GM23248 (cell line): Measurements from ENCODE around the gene COX19. TPM values are rescaled to one million over a fixed set of nuclear protein-coding genes. Genes with fewer than 3 reads are reported as not detected.

Source experiments
- DNase-seq: peaks from one replicate; pipeline ENCODE4 v3.0.0-alpha.2; 2015
- H2AFZ ChIP-seq: fragments of 200-600 bp; sonication (generic); 2 replicates; pipeline ENCODE4 v1.6.1; 2016; ENCODE audit warnings: antibody characterized with exemption
- H3F3A ChIP-seq: fragments of 200-600 bp; sonication (generic); 2 replicates; pipeline ENCODE4 v1.6.1; 2016; ENCODE audit warnings: mild to moderate bottlenecking, antibody characterized with exemption, mixed run types; ENCODE audit not compliant: insufficient read depth
- H3K27ac ChIP-seq: fragments of 200-600 bp; sonication (generic); 2 replicates; pipeline ENCODE4 v1.5.1; 2016; ENCODE audit warnings: mild to moderate bottlenecking
- H3K27me3 ChIP-seq: fragments of 200-600 bp; sonication (generic); replicated peaks from 2 replicates; pipeline ENCODE4 v1.6.1; 2016; ENCODE audit warnings: mild to moderate bottlenecking; ENCODE audit not compliant: insufficient read depth
- H3K36me3 ChIP-seq: fragments of 200-600 bp; sonication (generic); 2 replicates; pipeline ENCODE4 v1.6.1; 2016; ENCODE audit warnings: low read depth, mild to moderate bottlenecking
- H3K4me1 ChIP-seq: fragments of 200-600 bp; sonication (generic); 2 replicates; pipeline ENCODE4 v1.6.1; 2016; ENCODE audit warnings: mild to moderate bottlenecking; ENCODE audit not compliant: insufficient read depth
- H3K4me2 ChIP-seq: fragments of 200-600 bp; sonication (generic); one replicate; pipeline ENCODE4 v1.6.1; 2016; ENCODE audit warnings: mild to moderate bottlenecking; ENCODE audit not compliant: unreplicated experiment
- H3K4me3 ChIP-seq: fragments of 200-600 bp; sonication (generic); 2 replicates; pipeline ENCODE4 v1.5.1; 2016; ENCODE audit warnings: mild to moderate bottlenecking
- H3K79me2 ChIP-seq: fragments of 200-600 bp; sonication (generic); 2 replicates; pipeline ENCODE4 v1.6.1; 2016; ENCODE audit warnings: mild to moderate bottlenecking; ENCODE audit not compliant: insufficient read depth
- H3K9ac ChIP-seq: fragments of 200-600 bp; sonication (generic); 2 replicates; pipeline ENCODE4 v1.6.1; 2016; ENCODE audit warnings: mild to moderate bottlenecking
- H3K9me2 ChIP-seq: fragments of 200-600 bp; sonication (generic); 2 replicates; pipeline ENCODE4 v1.6.1; 2016; ENCODE audit warnings: mixed run types, mild to moderate bottlenecking, moderate library complexity; ENCODE audit not compliant: insufficient read depth
- H3K9me3 ChIP-seq: fragments of 200-600 bp; sonication (generic); one replicate; pipeline ENCODE4 v1.6.1; 2017; ENCODE audit warnings: low read depth
- H4K20me1 ChIP-seq: fragments of 200-600 bp; sonication (generic); 2 replicates; pipeline ENCODE4 v1.6.0; 2016; ENCODE audit not compliant: insufficient read depth
- EZH2 ChIP-seq: fragments of 200-600 bp; sonication (generic); IDR thresholded peaks from 2 replicates; pipeline ENCODE4 v1.6.1; 2018; ENCODE audit warnings: antibody characterized with exemption, mild to moderate bottlenecking; ENCODE audit not compliant: insufficient read depth, poor library complexity, severe bottlenecking
- EZH2phosphoT487 ChIP-seq: fragments of 200-600 bp; sonication (generic); IDR thresholded peaks from 2 replicates; pipeline ENCODE4 v1.6.1; 2018; ENCODE audit warnings: antibody characterized with exemption, moderate library complexity, mild to moderate bottlenecking, low read depth; ENCODE audit not compliant: insufficient read depth
- WGBS, 2 experiments: methylation state at CpG; one replicate each; pipeline ENCODE4 v1.1.6; 2015 to 2017; ENCODE audit warnings: low lambda C conversion rate in 2 of 2, low coverage in 1 of 2; ENCODE audit errors: missing lambda C conversion rate in 2 of 2; 5-methylcytosine and 5-hydroxymethylcytosine counted together
- in situ Hi-C: fragments of 300-500 bp; cut with MboI; formaldehyde crosslinking; loops from 2 replicates; pipeline ENCODE4 v1.15.0; 2020
- polyA plus RNA-seq: library from polyadenylated mRNA; unstranded; fragments of >200 nt; fragmentation: Nextera tagmentation; extraction: Ambion mirVana; gene quantifications from 2 replicates; pipeline ENCODE4 v1.2.1, GENCODE V29; 2016
- total RNA-seq: library from RNA; depleted of rRNA; stranded (reverse); fragments of >200 nt; shearing (Covaris generic); gene quantifications from 2 replicates; pipeline ENCODE4 v1.2.3, GENCODE V29; 2014

COX19 gene
- total and polyA plus RNA-seq, 2 experiments from 2014 or later = 5.5 to 9.9 TPM

- 0 out of 2 replicates have a peak, but pooled peaks cover 3% of the 10 kb centered on the region for H3K4me1 ChIP-seq
- H4K20me1 ChIP-seq = no peaks in the 10 kb centered on the region
- no peaks in the 10 kb centered on the region for H3K9me3 ChIP-seq
- no peak overlapping the region for H2AFZ ChIP-seq
- no peaks in the 10 kb centered on the region for H3F3A ChIP-seq
- H3K9me2 ChIP-seq = no peaks in the 10 kb centered on the region
- H3K9ac ChIP-seq = no peak overlapping the region
- H3K4me2 ChIP-seq = no peak overlapping the region
- DNase-seq = no peak
- H3K36me3 ChIP-seq = no peaks in the 10 kb centered on the region
- H3K27me3 ChIP-seq = no peaks in the 10 kb centered on the region
- WGBS, 2 experiments = 84 to 87% methylated on average over 38 to 44 of the region's 45 CpGs
- no peak overlapping the region for H3K27ac ChIP-seq
- no peak overlapping the region for H3K4me3 ChIP-seq
- no peak for TF ChIP-seq EZH2
- TF ChIP-seq EZH2phosphoT487 = no peak
- H3K79me2 ChIP-seq = no peaks in the 10 kb centered on the region
- in situ Hi-C loops = no loop called here
These were observed 22.4 kb upstream of the COX19 start for GRCh38 chr7:997404-998395.

GRCh38 chr7:996079-996872 lies 20.9 kb upstream of the COX19 start:
- Histone ChIP-seq H2AFZ (no peak overlapping the region), H3K9me3 (no peaks in the 10 kb centered on the region), H3K4me3 (no peak overlapping the region), H3K79me2 (no peaks in the 10 kb centered on the region), H3K9ac (no peak overlapping the region), H3K27me3 (no peaks in the 10 kb centered on the region), H3K4me1 (0 out of 2 replicates have a peak, but pooled peaks cover 3% of the 10 kb centered on the region), H3F3A (no peaks in the 10 kb centered on the region), H3K36me3 (no peaks in the 10 kb centered on the region), H3K9me2 (no peaks in the 10 kb centered on the region), H4K20me1 (no peaks in the 10 kb centered on the region), H3K4me2 (no peak overlapping the region), H3K27ac (no peak overlapping the region)
- DNase-seq = no peak
- 90 to 94% methylated on average over 27 to 34 of the region's 38 CpGs for WGBS, 2 experiments
- no peak for TF ChIP-seq EZH2phosphoT487
- no peak for TF ChIP-seq EZH2
- in situ Hi-C loops = no loop called here

GRCh38 chr7:995571-995970 lies 20.2 kb upstream of the COX19 start:
- Histone ChIP-seq H3K36me3 (no peaks in the 10 kb centered on the region), H3K4me1 (0 out of 2 replicates have a peak, but pooled peaks cover 3% of the 10 kb centered on the region), H3K27ac (no peak overlapping the region), H2AFZ (no peak overlapping the region), H3K4me3 (no peak overlapping the region), H3F3A (no peaks in the 10 kb centered on the region), H4K20me1 (no peaks in the 10 kb centered on the region), H3K27me3 (no peaks in the 10 kb centered on the region), H3K4me2 (no peak overlapping the region), H3K9ac (no peak overlapping the region), H3K9me3 (no peaks in the 10 kb centered on the region), H3K9me2 (no peaks in the 10 kb centered on the region), H3K79me2 (no peaks in the 10 kb centered on the region)
- in situ Hi-C loops = no loop called here
- 76 to 79% methylated on average over 13 to 14 of the region's 14 CpGs for WGBS, 2 experiments
- no peak for TF ChIP-seq EZH2
- DNase-seq = no peak

- Histone ChIP-seq H3K4me2 (no peak overlapping the region), H3K4me3 (no peak overlapping the region), H3K27me3 (no peaks in the 10 kb centered on the region), H3K9me2 (no peaks in the 10 kb centered on the region), H3K36me3 (no peaks in the 10 kb centered on the region), H4K20me1 (no peaks in the 10 kb centered on the region), H2AFZ (no peak overlapping the region), H3K9me3 (no peaks in the 10 kb centered on the region), H3K27ac (no peak overlapping the region), H3K79me2 (no peaks in the 10 kb centered on the region), H3K9ac (no peak overlapping the region), H3K4me1 (0 out of 2 replicates have a peak, but pooled peaks cover 3% of the 10 kb centered on the region), H3F3A (no peaks in the 10 kb centered on the region)
- TF ChIP-seq EZH2phosphoT487 (no peak), EZH2 (no peak)
- no peak for DNase-seq
- 72 to 76% methylated on average over 28 of the region's 28 CpGs for WGBS, 2 experiments
- in situ Hi-C loops = loop anchor here (5.0 kb wide), 1 partner anchor 68 kb away; no protein-coding TSS in a partner anchor
These were observed 19.4 kb upstream of the COX19 start for GRCh38 chr7:994592-995308.
